Measurements from ENCODE around the gene VPS13A. TPM values are rescaled to one million over a fixed set of nuclear protein-coding genes. Genes with fewer than 3 reads are reported as not detected.
A peak's percentile ranks its signal among the peaks of the same experiment; 100 is the strongest.
"Not testable (repeated sequence)": the region's sequence is repeated elsewhere in the genome, so short reads cannot be mapped to it uniquely, and the experiment has no call there.

Gene VPS13A
- polyA plus RNA-seq, 3 donors from 2014 or later: 2.0 to 5.6 (median 4.5) TPM

GRCh38 chr9:77386187-77386586 lies 208.9 kb downstream of the VPS13A start:
- Mint-ChIP-seq H3K4me1 (no peaks in the 10 kb centered on the region), H3K27me3 (ENCODE audit: low read depth in 3 of 3) (no peaks in the 10 kb centered on the region), H3K27ac (no peak overlapping the region), H3K36me3 (peaks cover 7 to 25% (median 9%) of the 10 kb centered on the region in 3 donors), H3K4me3 (no peak overlapping the region), H3K9me3 (no peaks in the 10 kb centered on the region)
- DNase-seq: no peak

DNA sequence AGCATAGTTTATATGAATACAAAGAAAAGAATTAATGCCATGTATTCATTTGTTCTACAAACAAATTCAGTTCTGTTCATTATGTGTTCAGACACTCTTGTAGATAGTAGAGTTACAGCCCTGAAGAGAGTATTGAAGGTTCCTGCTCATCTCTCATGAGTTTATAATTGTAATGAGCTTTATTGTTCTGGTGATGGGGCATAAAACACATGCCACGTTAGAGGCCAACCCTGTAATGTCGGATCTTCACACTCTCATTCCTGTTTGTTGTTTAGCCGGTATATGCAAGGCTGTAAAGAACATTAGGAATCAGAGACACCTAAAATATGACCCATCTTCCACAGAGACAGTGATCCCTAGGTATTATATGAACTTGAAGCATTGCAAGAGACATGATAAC lies 214.5 kb downstream of the VPS13A start:
- Mint-ChIP-seq H3K4me1 (no peaks in the 10 kb centered on the region), H3K4me3 (no peak overlapping the region), H3K36me3 (peaks cover 0 to 23% (median 0%) of the 10 kb centered on the region in 3 donors), H3K27me3 (ENCODE audit: low read depth in 3 of 3) (no peaks in the 10 kb centered on the region), H3K27ac (no peak overlapping the region), H3K9me3 (no peaks in the 10 kb centered on the region)
- no peak for DNase-seq

GRCh38 chr9:77392328-77392727 lies 215.0 kb downstream of the VPS13A start:
- no peaks in the 10 kb centered on the region for H3K27me3 Mint-ChIP-seq (ENCODE audit: low read depth in 3 of 3)
- no peak overlapping the region for H3K4me3 Mint-ChIP-seq
- H3K4me1 Mint-ChIP-seq: no peaks in the 10 kb centered on the region
- H3K9me3 Mint-ChIP-seq: no peaks in the 10 kb centered on the region
- no peak for DNase-seq
- H3K36me3 Mint-ChIP-seq: peaks cover 0 to 21% (median 0%) of the 10 kb centered on the region in 3 donors
- no peak overlapping the region for H3K27ac Mint-ChIP-seq

- not testable (repeated sequence) for H3K27ac Mint-ChIP-seq; H3K27me3 Mint-ChIP-seq (ENCODE audit: low read depth in 3 of 3); DNase-seq; H3K9me3 Mint-ChIP-seq; H3K36me3 Mint-ChIP-seq; H3K4me1 Mint-ChIP-seq; H3K4me3 Mint-ChIP-seq
These were observed 221.2 kb downstream of the VPS13A start for GRCh38 chr9:77398581-77398980.

- Mint-ChIP-seq H3K36me3 (peaks cover 9 to 18% (median 18%) of the 10 kb centered on the region in 3 donors), H3K9me3 (no peaks in the 10 kb centered on the region), H3K4me1 (no peaks in the 10 kb centered on the region), H3K27ac (no peak overlapping the region), H3K4me3 (no peak overlapping the region), H3K27me3 (ENCODE audit: low read depth in 3 of 3) (peaks cover 0 to 3% (median 0%) of the 10 kb centered on the region in 3 donors)
- no peak for DNase-seq
These were observed 222.6 kb downstream of the VPS13A start for GRCh38 chr9:77399964-77400363.

- peaks cover 0 to 3% (median 0%) of the 10 kb centered on the region in 3 donors for H3K27me3 Mint-ChIP-seq (ENCODE audit: low read depth in 3 of 3)
- DNase-seq: no peak
- H3K4me3 Mint-ChIP-seq: no peak overlapping the region
- no peak overlapping the region for H3K27ac Mint-ChIP-seq
- H3K36me3 Mint-ChIP-seq: peaks cover 25 to 41% (median 39%) of the 10 kb centered on the region in 3 donors
- no peaks in the 10 kb centered on the region for H3K9me3 Mint-ChIP-seq
- no peaks in the 10 kb centered on the region for H3K4me1 Mint-ChIP-seq
These were observed 225.0 kb downstream of the VPS13A start for GRCh38 chr9:77402286-77402685.

DNA sequence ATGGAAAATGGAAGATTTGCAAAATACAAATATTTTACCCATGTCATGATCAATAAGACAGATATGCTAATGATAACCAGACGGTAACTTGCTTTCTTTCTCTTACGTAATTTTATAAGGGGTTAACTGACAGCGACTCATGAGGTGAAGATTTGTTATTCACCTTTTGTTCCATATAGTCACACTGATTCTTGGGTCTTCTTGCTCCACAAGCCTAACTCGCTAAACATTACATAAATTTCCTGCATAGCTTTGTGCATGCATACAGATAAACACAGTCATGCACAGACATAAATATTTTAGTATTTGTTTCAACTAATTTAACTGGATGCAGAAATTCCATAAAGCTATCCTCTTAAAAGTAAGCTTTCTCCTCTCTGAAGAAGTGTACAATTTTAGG lies 225.9 kb downstream of the VPS13A start:
- Mint-ChIP-seq H3K4me1 (no peaks in the 10 kb centered on the region), H3K9me3 (peaks cover 0 to 6% (median 1%) of the 10 kb centered on the region in 6 donors), H3K27me3 (ENCODE audit: low read depth in 3 of 3) (peaks cover 0 to 3% (median 0%) of the 10 kb centered on the region in 3 donors), H3K36me3 (peaks cover 34 to 51% (median 44%) of the 10 kb centered on the region in 3 donors), H3K27ac (no peak overlapping the region), H3K4me3 (no peak overlapping the region)
- DNase-seq: no peak

- not testable (repeated sequence) for DNase-seq; H3K27ac Mint-ChIP-seq; H3K4me3 Mint-ChIP-seq; H3K4me1 Mint-ChIP-seq; H3K27me3 Mint-ChIP-seq (ENCODE audit: low read depth in 3 of 3)
- peaks cover 38 to 56% (median 52%) of the 10 kb centered on the region in 3 donors for H3K36me3 Mint-ChIP-seq
- H3K9me3 Mint-ChIP-seq: peaks cover 0 to 13% (median 3%) of the 10 kb centered on the region in 6 donors
These were observed 231.2 kb downstream of the VPS13A start for GRCh38 chr9:77408521-77408920.

GRCh38 chr9:77417566-77417965 lies 240.2 kb downstream of the VPS13A start:
- no peak overlapping the region for H3K4me3 Mint-ChIP-seq
- H3K9me3 Mint-ChIP-seq: no peaks in the 10 kb centered on the region
- H3K4me1 Mint-ChIP-seq: no peaks in the 10 kb centered on the region
- DNase-seq: no peak
- peaks cover 0 to 10% (median 3%) of the 10 kb centered on the region in 3 donors for H3K36me3 Mint-ChIP-seq
- no peaks in the 10 kb centered on the region for H3K27me3 Mint-ChIP-seq (ENCODE audit: low read depth in 3 of 3)
- H3K27ac Mint-ChIP-seq: peak overlapping the region in 1 of 6 donors; percentile 17

DNA sequence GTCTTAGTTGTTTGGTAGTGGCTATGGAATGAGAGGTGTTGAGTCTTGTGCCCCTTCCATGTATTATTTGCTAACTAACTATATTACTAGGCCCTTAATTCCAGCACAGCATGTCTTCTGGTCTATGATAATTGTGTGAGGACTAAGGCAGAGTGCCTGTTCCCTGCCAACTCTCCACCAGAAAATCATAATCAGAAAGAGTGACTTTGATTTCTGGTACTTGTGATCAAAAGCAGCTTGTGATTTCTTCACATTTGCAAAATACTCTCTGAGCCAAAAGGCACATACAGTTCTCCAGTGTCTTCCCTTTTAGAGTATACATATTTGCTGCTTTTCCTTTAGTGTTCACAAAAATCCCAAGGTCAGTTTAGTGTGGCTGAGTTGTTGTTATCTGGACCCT lies 240.9 kb downstream of the VPS13A start:
- Mint-ChIP-seq H3K4me3 (no peak overlapping the region), H3K4me1 (no peaks in the 10 kb centered on the region), H3K27ac (no peak overlapping the region), H3K27me3 (ENCODE audit: low read depth in 3 of 3) (no peaks in the 10 kb centered on the region), H3K36me3 (peaks cover 0 to 10% (median 3%) of the 10 kb centered on the region in 3 donors), H3K9me3 (no peaks in the 10 kb centered on the region)
- DNase-seq: no peak

DNA sequence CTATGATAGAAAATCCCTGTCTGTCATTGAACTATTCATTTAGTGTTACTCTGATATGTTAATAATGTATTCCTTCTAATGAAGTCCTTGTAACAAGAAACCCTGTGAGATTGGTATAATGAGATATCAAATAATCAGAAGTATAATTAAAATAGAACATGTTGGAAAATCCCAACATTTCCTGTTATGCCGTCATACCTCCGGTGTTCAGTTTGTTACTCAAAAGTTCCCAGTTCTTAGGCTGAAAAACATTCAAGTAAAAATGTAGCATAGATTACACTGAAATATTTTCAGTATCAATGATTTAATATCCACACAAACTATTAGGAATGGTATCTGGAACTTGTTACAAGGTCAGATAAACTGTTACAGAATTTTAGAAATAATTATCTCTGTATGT lies 243.3 kb downstream of the VPS13A start:
- DNase-seq: no peak
- Mint-ChIP-seq H3K36me3 (peaks cover 0 to 6% (median 3%) of the 10 kb centered on the region in 3 donors), H3K27ac (no peak overlapping the region), H3K4me3 (no peak overlapping the region), H3K27me3 (ENCODE audit: low read depth in 3 of 3) (no peaks in the 10 kb centered on the region), H3K4me1 (no peaks in the 10 kb centered on the region), H3K9me3 (no peaks in the 10 kb centered on the region)

DNA sequence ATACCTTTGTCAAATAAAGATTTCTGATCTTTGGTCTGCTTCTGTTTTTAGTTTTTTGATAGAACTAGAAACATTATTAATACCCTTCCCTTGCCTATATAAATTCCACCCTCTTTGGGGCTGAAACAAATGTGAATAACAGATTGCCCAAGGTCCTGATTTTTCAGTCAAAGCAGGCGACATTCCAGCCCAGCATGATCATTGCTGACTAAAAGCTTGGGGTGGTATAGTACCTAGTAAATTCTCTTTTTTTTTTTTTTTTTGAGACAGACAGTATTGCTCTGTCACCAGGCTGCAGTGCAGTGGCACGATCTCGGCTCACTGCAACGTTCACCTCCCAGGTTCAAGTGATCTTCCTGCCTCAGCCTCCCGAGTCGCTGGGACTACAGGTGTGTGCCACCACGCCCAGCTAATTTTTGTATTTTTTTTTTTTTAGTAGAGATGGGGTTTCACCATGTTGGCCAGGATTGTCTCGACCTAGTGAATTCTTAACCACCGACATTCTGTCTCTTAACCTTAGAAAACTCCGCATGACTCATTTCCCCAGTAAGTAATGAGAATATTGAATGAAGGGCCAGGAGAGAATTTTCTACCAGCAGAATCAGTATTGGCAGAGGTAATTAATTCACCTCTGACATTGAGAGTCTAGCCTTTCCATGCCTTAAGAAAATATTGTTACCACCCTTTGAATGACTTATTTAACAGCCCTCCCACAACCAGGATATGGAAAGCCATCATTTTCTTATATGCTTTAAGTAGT lies 244.4 kb downstream of the VPS13A start:
- peaks cover 0 to 6% (median 3%) of the 10 kb centered on the region in 3 donors for H3K36me3 Mint-ChIP-seq
- no peaks in the 10 kb centered on the region for H3K9me3 Mint-ChIP-seq
- DNase-seq: no peak
- H3K4me1 Mint-ChIP-seq: no peaks in the 10 kb centered on the region
- H3K27ac Mint-ChIP-seq: no peak overlapping the region
- no peak overlapping the region for H3K4me3 Mint-ChIP-seq
- peaks cover 0 to 5% (median 0%) of the 10 kb centered on the region in 3 donors for H3K27me3 Mint-ChIP-seq (ENCODE audit: low read depth in 3 of 3)

GRCh38 chr9:77422969-77423368 lies 245.6 kb downstream of the VPS13A start:
- no peaks in the 10 kb centered on the region for H3K9me3 Mint-ChIP-seq
- H3K4me3 Mint-ChIP-seq: no peak overlapping the region
- DNase-seq: no peak
- peaks cover 0 to 5% (median 0%) of the 10 kb centered on the region in 3 donors for H3K27me3 Mint-ChIP-seq (ENCODE audit: low read depth in 3 of 3)
- no peaks in the 10 kb centered on the region for H3K4me1 Mint-ChIP-seq
- H3K36me3 Mint-ChIP-seq: peaks cover 0 to 3% (median 0%) of the 10 kb centered on the region in 3 donors
- no peak overlapping the region for H3K27ac Mint-ChIP-seq

DNA sequence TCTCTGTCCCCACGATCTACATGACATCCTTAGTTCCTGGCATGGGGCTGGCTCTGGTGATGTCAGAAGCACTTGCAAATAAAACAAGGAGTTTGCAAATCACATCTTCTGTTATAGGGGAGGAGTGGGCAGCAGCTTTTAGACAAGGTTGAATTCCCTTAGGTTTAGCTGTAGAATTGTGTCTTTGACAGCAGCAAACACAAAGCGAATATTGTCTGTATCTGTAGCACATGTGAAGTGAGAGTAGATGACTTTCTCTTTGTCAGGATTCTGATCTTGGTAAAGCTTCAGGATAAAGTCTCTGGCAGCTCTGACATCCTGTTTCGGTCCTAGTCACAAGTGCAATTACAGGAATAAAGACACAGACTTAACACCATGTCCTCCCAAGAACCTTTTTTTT lies 246.5 kb downstream of the VPS13A start:
- no peak for DNase-seq
- no peak overlapping the region for H3K4me3 Mint-ChIP-seq
- H3K4me1 Mint-ChIP-seq: no peaks in the 10 kb centered on the region
- no peak overlapping the region for H3K27ac Mint-ChIP-seq
- H3K36me3 Mint-ChIP-seq: peaks cover 0 to 3% (median 0%) of the 10 kb centered on the region in 3 donors
- H3K27me3 Mint-ChIP-seq (ENCODE audit: low read depth in 3 of 3): peaks cover 0 to 5% (median 0%) of the 10 kb centered on the region in 3 donors
- H3K9me3 Mint-ChIP-seq: no peaks in the 10 kb centered on the region

DNA sequence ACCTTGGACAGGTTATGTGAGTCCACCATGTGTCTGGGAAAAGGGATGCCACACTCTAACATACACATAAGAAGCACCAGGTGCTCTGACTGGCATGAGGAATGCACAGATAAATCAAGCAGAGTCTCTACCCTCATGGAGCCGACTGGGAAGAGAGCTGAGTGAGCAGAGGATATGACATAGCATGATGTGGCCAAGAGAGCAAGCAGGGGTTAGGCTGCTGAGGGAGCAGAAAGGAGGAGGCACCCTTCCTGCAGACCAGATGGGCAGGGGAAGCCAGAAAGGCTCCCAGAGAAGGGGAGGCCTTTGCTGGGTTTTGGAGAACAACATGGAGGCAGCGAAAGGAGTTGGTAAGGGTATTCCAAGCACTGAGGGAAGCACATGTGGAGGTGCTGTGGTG lies 247.7 kb downstream of the VPS13A start:
- Mint-ChIP-seq H3K27ac (no peak overlapping the region), H3K4me1 (no peaks in the 10 kb centered on the region), H3K27me3 (ENCODE audit: low read depth in 3 of 3) (peaks cover 0 to 5% (median 0%) of the 10 kb centered on the region in 3 donors), H3K9me3 (no peaks in the 10 kb centered on the region), H3K36me3 (peaks cover 0 to 3% (median 0%) of the 10 kb centered on the region in 3 donors), H3K4me3 (no peak overlapping the region)
- no peak for DNase-seq
